ENCODE results near the gene NACC2.

The NACC2 gene

GRCh38 chr9:136128436-136128835, 33.3 kb upstream of the NACC2 start:
- FAIRE-seq, result no peak

GRCh38 chr9:136127313-136127712, 32.2 kb upstream of the NACC2 start:
- no peak for FAIRE-seq

- FAIRE-seq, result no peak
Observed at GRCh38 chr9:136124976-136125692, 30.0 kb upstream of the NACC2 start.

- no peak for FAIRE-seq
Observed at GRCh38 chr9:136122425-136123383, 27.6 kb upstream of the NACC2 start.

- no peak for FAIRE-seq
Observed at GRCh38 chr9:136121801-136122200, 26.7 kb upstream of the NACC2 start.

GRCh38 chr9:136120438-136120844, 25.4 kb upstream of the NACC2 start:
- no peak for FAIRE-seq

GRCh38 chr9:136119883-136120393, 24.8 kb upstream of the NACC2 start:
- no peak for FAIRE-seq

GRCh38 chr9:136119061-136119882, 24.2 kb upstream of the NACC2 start:
- FAIRE-seq, result no peak

- no peak for FAIRE-seq
Observed at GRCh38 chr9:136118320-136119060, 23.4 kb upstream of the NACC2 start, which contains the start of gene TMEM250. Gene TMEM250, minus strand, starts transcription at chr9:136118875. Its CDS starts 1,975 bp downstream, at chr9:136116900.

GRCh38 chr9:136117916-136118319, 22.8 kb upstream of the NACC2 start:
- no peak for FAIRE-seq

GRCh38 chr9:136117291-136117915, 22.3 kb upstream of the NACC2 start:
- FAIRE-seq, result no peak

GRCh38 chr9:136116360-136117098, 21.4 kb upstream of the NACC2 start:
- no peak for FAIRE-seq

GRCh38 chr9:136115641-136116359, 20.7 kb upstream of the NACC2 start:
- no peak for FAIRE-seq

GRCh38 chr9:136115206-136115605, 20.1 kb upstream of the NACC2 start:
- FAIRE-seq, result no peak

- FAIRE-seq, result no peak
Observed at GRCh38 chr9:136114610-136115009, 19.5 kb upstream of the NACC2 start.

GRCh38 chr9:136112541-136112940, 17.5 kb upstream of the NACC2 start:
- no peak for FAIRE-seq

GRCh38 chr9:136111910-136112309, 16.8 kb upstream of the NACC2 start:
- FAIRE-seq, result no peak

- FAIRE-seq, result no peak
Observed at GRCh38 chr9:136111190-136111589, 16.1 kb upstream of the NACC2 start.

- no peak for FAIRE-seq
Observed at GRCh38 chr9:136110082-136111061, 15.3 kb upstream of the NACC2 start.
